ENCODE results near the gene RPL28. TPM values are rescaled to one million over a fixed set of nuclear protein-coding genes. Genes with fewer than 3 reads are reported as not detected.

RPL28 gene
- total RNA-seq, 1 donor, result 310 TPM

DNA sequence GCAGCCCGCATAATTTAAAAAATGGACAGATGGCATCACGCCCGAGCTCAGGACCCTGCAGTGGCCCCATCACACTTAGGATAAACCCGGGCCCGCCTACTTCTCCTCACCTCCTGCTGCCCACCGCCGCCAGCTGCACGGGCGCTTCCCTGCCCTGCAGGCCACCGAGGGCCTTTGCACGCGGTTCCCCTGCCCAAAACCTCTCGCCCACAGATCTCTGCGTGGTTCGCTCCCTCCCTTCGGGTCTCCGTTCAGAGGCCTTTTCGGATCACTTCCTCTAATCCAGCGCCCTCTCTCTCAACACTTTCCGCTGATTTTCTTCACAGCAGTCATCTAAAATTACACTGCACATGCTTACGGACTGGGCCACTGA is 55.6 kb downstream of the RPL28 start:
- Histone ChIP-seq H3K36me3 (ENCODE audit: insufficient read depth, low read length) (no peaks in the 10 kb centered on the region), H2AFZ (ENCODE audit: low read length) (no peak overlapping the region), H3K79me2 (ENCODE audit: insufficient read depth, low read length) (no peaks in the 10 kb centered on the region), H3K4me2 (ENCODE audit: insufficient read depth, low read length) (no peak overlapping the region), H3K9me3 (ENCODE audit: low read depth, low read length) (no peaks in the 10 kb centered on the region), H4K20me1 (ENCODE audit: insufficient read depth, low read length) (no peaks in the 10 kb centered on the region), H3K4me3 (ENCODE audit: insufficient read depth, low read length) (no peak overlapping the region), H3K27ac (ENCODE audit: low read depth, low read length) (no peak overlapping the region), H3K27me3 (ENCODE audit: insufficient read depth, low read length) (peaks cover 56% of the 10 kb centered on the region), H3K4me1 (ENCODE audit: insufficient read depth, low read length) (no peaks in the 10 kb centered on the region)
- TF ChIP-seq, protein P1, sequence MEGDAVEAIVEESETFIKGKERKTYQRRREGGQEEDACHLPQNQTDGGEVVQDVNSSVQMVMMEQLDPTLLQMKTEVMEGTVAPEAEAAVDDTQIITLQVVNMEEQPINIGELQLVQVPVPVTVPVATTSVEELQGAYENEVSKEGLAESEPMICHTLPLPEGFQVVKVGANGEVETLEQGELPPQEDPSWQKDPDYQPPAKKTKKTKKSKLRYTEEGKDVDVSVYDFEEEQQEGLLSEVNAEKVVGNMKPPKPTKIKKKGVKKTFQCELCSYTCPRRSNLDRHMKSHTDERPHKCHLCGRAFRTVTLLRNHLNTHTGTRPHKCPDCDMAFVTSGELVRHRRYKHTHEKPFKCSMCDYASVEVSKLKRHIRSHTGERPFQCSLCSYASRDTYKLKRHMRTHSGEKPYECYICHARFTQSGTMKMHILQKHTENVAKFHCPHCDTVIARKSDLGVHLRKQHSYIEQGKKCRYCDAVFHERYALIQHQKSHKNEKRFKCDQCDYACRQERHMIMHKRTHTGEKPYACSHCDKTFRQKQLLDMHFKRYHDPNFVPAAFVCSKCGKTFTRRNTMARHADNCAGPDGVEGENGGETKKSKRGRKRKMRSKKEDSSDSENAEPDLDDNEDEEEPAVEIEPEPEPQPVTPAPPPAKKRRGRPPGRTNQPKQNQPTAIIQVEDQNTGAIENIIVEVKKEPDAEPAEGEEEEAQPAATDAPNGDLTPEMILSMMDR (IDR thresholded peaks at IDR 0.05; ENCODE audit: extremely low read depth, low read depth, low read length), result no peak
- DNase-seq (ENCODE audit: insufficient read length, low spot score, missing footprints), result peak; percentile 73

DNA sequence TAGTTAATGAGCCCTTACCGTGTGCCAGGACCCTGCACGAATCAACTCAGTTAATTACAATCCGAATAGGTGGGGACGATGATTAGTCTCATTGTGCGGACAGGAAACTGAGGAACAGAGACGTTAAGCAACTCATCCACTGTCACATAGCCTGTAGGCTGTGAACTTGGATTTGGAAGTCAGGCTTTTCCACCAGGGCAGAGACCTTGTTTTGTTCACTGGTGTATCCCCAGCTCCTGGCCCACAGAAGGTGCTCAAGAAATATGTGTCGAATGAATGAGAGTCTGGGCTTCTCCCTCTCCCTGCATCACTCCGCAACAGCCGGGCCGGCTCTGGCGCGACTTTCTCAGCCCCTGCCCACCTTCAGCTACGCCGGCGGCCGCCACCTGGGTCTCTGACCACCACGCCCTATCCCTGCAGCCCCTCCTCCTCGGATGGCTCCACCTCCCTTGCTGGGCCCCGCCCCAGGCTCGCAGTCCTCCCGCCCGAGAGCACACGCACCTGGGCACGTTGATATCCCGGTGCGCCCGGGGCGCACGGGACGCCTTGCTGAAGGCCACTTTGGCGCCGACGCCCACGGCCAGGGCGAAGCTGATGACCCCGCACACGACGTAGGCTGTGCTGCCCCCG is 56.1 kb downstream of the RPL28 start:
- DNase-seq (ENCODE audit: insufficient read length, low spot score, missing footprints), result peak; percentile 73
- H3K27ac ChIP-seq (ENCODE audit: low read depth, low read length), result no peak overlapping the region
- H4K20me1 ChIP-seq (ENCODE audit: insufficient read depth, low read length), result no peaks in the 10 kb centered on the region
- H3K79me2 ChIP-seq (ENCODE audit: insufficient read depth, low read length), result no peaks in the 10 kb centered on the region
- H2AFZ ChIP-seq (ENCODE audit: low read length), result no peak overlapping the region
- H3K36me3 ChIP-seq (ENCODE audit: insufficient read depth, low read length), result no peaks in the 10 kb centered on the region
- H3K4me3 ChIP-seq (ENCODE audit: insufficient read depth, low read length), result no peak overlapping the region
- no peaks in the 10 kb centered on the region for H3K9me3 ChIP-seq (ENCODE audit: low read depth, low read length)
- no peaks in the 10 kb centered on the region for H3K4me1 ChIP-seq (ENCODE audit: insufficient read depth, low read length)
- H3K4me2 ChIP-seq (ENCODE audit: insufficient read depth, low read length), result no peak overlapping the region
- TF ChIP-seq, protein P1 (IDR thresholded peaks at IDR 0.05; ENCODE audit: extremely low read depth, low read depth, low read length), result no peak
- peaks cover 56% of the 10 kb centered on the region for H3K27me3 ChIP-seq (ENCODE audit: insufficient read depth, low read length)

DNA sequence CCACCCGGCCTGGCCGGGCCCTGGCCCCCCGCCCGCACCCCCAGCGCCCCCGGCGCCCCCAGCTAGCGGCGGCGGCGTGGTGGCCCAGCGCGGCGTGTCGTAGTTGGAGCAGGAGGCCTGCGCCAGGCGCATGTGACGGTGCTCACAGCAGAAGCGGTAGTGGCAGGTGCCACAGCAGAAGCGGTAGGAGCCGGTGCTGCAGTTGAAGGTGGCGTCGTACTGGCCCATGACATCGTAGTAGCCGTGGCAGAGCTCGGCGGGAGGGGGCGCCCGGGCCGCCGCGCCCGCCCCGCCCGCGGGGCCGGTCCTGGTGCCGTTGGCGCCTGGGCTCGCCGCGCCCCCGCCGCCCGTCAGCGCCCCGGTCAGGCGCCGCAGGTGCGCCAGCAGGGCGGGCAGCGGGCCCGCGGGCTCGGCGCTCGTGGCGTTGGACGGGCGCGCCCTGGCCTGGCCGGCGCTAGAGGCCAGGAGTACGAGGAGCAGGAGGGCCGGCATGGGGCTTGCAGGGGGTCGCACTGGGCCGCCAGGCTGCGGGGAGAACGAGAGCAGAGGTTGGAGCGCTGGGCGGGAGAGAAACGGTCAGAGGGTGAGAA is 56.7 kb downstream of the RPL28 start:
- Histone ChIP-seq H3K4me3 (ENCODE audit: insufficient read depth, low read length) (no peak overlapping the region), H4K20me1 (ENCODE audit: insufficient read depth, low read length) (no peaks in the 10 kb centered on the region), H3K27me3 (ENCODE audit: insufficient read depth, low read length) (peaks cover 60% of the 10 kb centered on the region)

More for the DNA sequence above, 56.7 kb downstream of the RPL28 start:
- Histone ChIP-seq H3K4me1 (ENCODE audit: insufficient read depth, low read length) (no peaks in the 10 kb centered on the region), H3K4me2 (ENCODE audit: insufficient read depth, low read length) (no peak overlapping the region), H3K27ac (ENCODE audit: low read depth, low read length) (no peak overlapping the region), H3K79me2 (ENCODE audit: insufficient read depth, low read length) (no peaks in the 10 kb centered on the region), H3K36me3 (ENCODE audit: insufficient read depth, low read length) (no peaks in the 10 kb centered on the region), H3K9me3 (ENCODE audit: low read depth, low read length) (no peaks in the 10 kb centered on the region), H2AFZ (ENCODE audit: low read length) (no peak overlapping the region)
- TF ChIP-seq, protein P1 (IDR thresholded peaks at IDR 0.05; ENCODE audit: extremely low read depth, low read depth, low read length), result no peak
- peak; percentile 72 for DNase-seq (ENCODE audit: insufficient read length, low spot score, missing footprints)
